H1 (cell line): ENCODE results near the gene SRRM2. TPM values are rescaled to one million over a fixed set of nuclear protein-coding genes. Genes with fewer than 3 reads are reported as not detected.

Experiments
- CTCF ChIA-PET: fragments of 300-600 bp; sonication (Branson Sonifier 250); formaldehyde crosslinking; loops from one replicate; lab custom pipeline; 2021; ENCODE audit not compliant: partially characterized antibody; lab: Charles Lee
- POLR2A ChIA-PET: fragments of 300-600 bp; sonication (Branson Sonifier 250); formaldehyde crosslinking; loops from one replicate; lab custom pipeline; 2021; ENCODE audit warnings: inconsistent platforms; ENCODE audit not compliant: partially characterized antibody; lab: Charles Lee
- DNase-seq, 2 experiments: peaks; one replicate each; pipeline versions ENCODE4 v3.0.0 to v3.0.0-alpha.2; 2010 to 2022; ENCODE audit warnings: low spot score in 2 of 2, low read depth in 1 of 2, mixed read lengths in 1 of 2
- FAIRE-seq: peaks from 2 replicates; lab custom pipeline; 2011; peaks lifted over from hg19 to GRCh38; lab: Jason Lieb, UNC
- H2AFZ ChIP-seq: 2 replicates; pipeline ENCODE4 v1.8.1; 2012; ENCODE audit warnings: low read length, inconsistent platforms
- H2AK5ac ChIP-seq: 2 replicates; pipeline ENCODE4 v1.6.1; 2013; ENCODE audit warnings: low read depth, low read length
- H2BK120ac ChIP-seq: replicated peaks from 2 replicates; pipeline ENCODE3; 2013; ENCODE audit warnings: low read depth, low read length, inconsistent platforms
- H2BK12ac ChIP-seq: 2 replicates; pipeline ENCODE4 v1.6.1; 2013; ENCODE audit warnings: low read depth, low read length
- H2BK15ac ChIP-seq: 2 replicates; pipeline ENCODE4 v1.6.1; 2013; ENCODE audit warnings: low read length
- H2BK20ac ChIP-seq: 2 replicates; pipeline ENCODE4 v1.6.1; 2013; ENCODE audit warnings: low read length
- H2BK5ac ChIP-seq: 2 replicates; pipeline ENCODE4 v1.6.1; 2013; ENCODE audit warnings: low read depth, low read length
- H3K14ac ChIP-seq: 2 replicates; pipeline ENCODE4 v1.6.1; 2013; ENCODE audit warnings: inconsistent platforms; ENCODE audit not compliant: insufficient read length
- H3K18ac ChIP-seq: 2 replicates; pipeline ENCODE4 v1.6.1; 2013; ENCODE audit warnings: low read length; ENCODE audit errors: extremely low read depth
- H3K23ac ChIP-seq: 2 replicates; pipeline ENCODE4 v1.6.1; 2013; ENCODE audit warnings: inconsistent platforms; ENCODE audit not compliant: insufficient read length
- H3K23me2 ChIP-seq: 2 replicates; pipeline ENCODE4 v1.6.1; 2013; ENCODE audit warnings: low read depth, low read length
- H3K27ac ChIP-seq: 2 replicates; pipeline ENCODE4 v1.6.1; 2011; ENCODE audit warnings: low read depth, low read length, inconsistent platforms
- H3K27me3 ChIP-seq, 4 experiments: replicated peaks in 1 of 4; 1 replicate in 1 of 4; 2 replicates in 3 of 4; pipeline versions ENCODE4 v1.6.1 to v1.8.1; 2011 to 2013; ENCODE audit warnings: low read length in 3 of 4, mild to moderate bottlenecking in 3 of 4, inconsistent platforms in 2 of 4, mixed read lengths in 2 of 4, moderate library complexity in 1 of 4; ENCODE audit not compliant: control insufficient read depth in 3 of 4, insufficient read depth in 3 of 4; ENCODE audit errors: extremely low read depth in 1 of 4
- H3K36me3 ChIP-seq, 4 experiments: 2 replicates each; pipeline versions ENCODE4 v1.6.1 to v1.8.1; 2011 to 2013; ENCODE audit warnings: mild to moderate bottlenecking in 4 of 4, low read length in 3 of 4, moderate library complexity in 2 of 4, control low read depth in 1 of 4, inconsistent platforms in 1 of 4; ENCODE audit not compliant: insufficient read depth in 4 of 4, control insufficient read depth in 2 of 4
- H3K4ac ChIP-seq: replicated peaks from 2 replicates; pipeline ENCODE3; 2013; ENCODE audit warnings: low read length, low read depth, mixed read lengths, inconsistent platforms; ENCODE audit not compliant: insufficient read length
- H3K4me1 ChIP-seq, 4 experiments: replicated peaks in 1 of 4; 1 replicate in 1 of 4; 2 replicates in 3 of 4; pipeline versions ENCODE4 v1.6.1 to v1.8.1; 2011 to 2013; ENCODE audit warnings: low read length in 3 of 4, inconsistent platforms in 2 of 4, mixed read lengths in 1 of 4; ENCODE audit not compliant: insufficient read depth in 4 of 4, control insufficient read depth in 3 of 4
- H3K4me2 ChIP-seq, 2 experiments: 2 replicates each; pipeline versions ENCODE4 v1.6.1 to v1.8.1; 2011 to 2013; ENCODE audit warnings: low read depth in 2 of 2, low read length in 2 of 2, control low read depth in 1 of 2, inconsistent platforms in 1 of 2, mild to moderate bottlenecking in 1 of 2; ENCODE audit not compliant: insufficient read depth in 1 of 2
- H3K4me3 ChIP-seq, 4 experiments: fragments of 200-600, 300-600 bp in 1 of 4; sonication (generic), shearing (Covaris generic), sonication (Bioruptor Twin) in 1 of 4; 2 replicates each; pipeline versions ENCODE4 v1.5.1 to v1.8.1; 2011 to 2016; ENCODE audit warnings: low read length in 4 of 4, low read depth in 3 of 4, control low read depth in 2 of 4, inconsistent platforms in 2 of 4, mild to moderate bottlenecking in 2 of 4, mixed read lengths in 1 of 4, moderate library complexity in 1 of 4; ENCODE audit not compliant: insufficient read depth in 2 of 4; ENCODE audit errors: extremely low read depth in 1 of 4
- H3K56ac ChIP-seq: replicated peaks from 2 replicates; pipeline ENCODE3; 2013; ENCODE audit warnings: low read depth, mild to moderate bottlenecking, mixed read lengths, low read length, inconsistent platforms; ENCODE audit not compliant: insufficient read length
- H3K79me1 ChIP-seq: 2 replicates; pipeline ENCODE4 v1.6.1; 2013; ENCODE audit warnings: low read depth, low read length, control low read depth
- H3K79me2 ChIP-seq, 2 experiments: 2 replicates each; pipeline versions ENCODE4 v1.6.1 to v1.8.1; 2012 to 2013; ENCODE audit warnings: low read length in 2 of 2, mild to moderate bottlenecking in 2 of 2, inconsistent platforms in 1 of 2; ENCODE audit not compliant: insufficient read depth in 2 of 2, control insufficient read depth in 1 of 2
- H3K9ac ChIP-seq, 4 experiments: replicated peaks in 1 of 4; 1 replicate in 1 of 4; 2 replicates in 3 of 4; pipeline versions ENCODE4 v1.6.1 to v1.8.1; 2011 to 2013; ENCODE audit warnings: low read depth in 3 of 4, low read length in 3 of 4, control low read depth in 2 of 4, mild to moderate bottlenecking in 2 of 4, moderate library complexity in 2 of 4, inconsistent platforms in 1 of 4; ENCODE audit errors: extremely low read depth in 1 of 4
- H3K9me3 ChIP-seq, 2 experiments: 2 replicates each; pipeline versions ENCODE4 v1.6.1 to v1.8.1; 2012 to 2013; ENCODE audit warnings: mild to moderate bottlenecking in 2 of 2, moderate library complexity in 2 of 2, control low read depth in 1 of 2, inconsistent platforms in 1 of 2, low read depth in 1 of 2, low read length in 1 of 2, mixed read lengths in 1 of 2; ENCODE audit not compliant: insufficient read depth in 2 of 2
- H4K20me1 ChIP-seq, 2 experiments: replicated peaks in 1 of 2; 2 replicates each; pipeline versions ENCODE3 to v1.8.1; 2011 to 2013; ENCODE audit warnings: inconsistent platforms in 2 of 2, low read length in 2 of 2, mild to moderate bottlenecking in 1 of 2; ENCODE audit not compliant: insufficient read depth in 2 of 2, control insufficient read depth in 1 of 2
- H4K5ac ChIP-seq: 2 replicates; pipeline ENCODE4 v1.6.1; 2013; ENCODE audit warnings: low read length, low read depth, mixed read lengths, inconsistent platforms; ENCODE audit not compliant: insufficient read length
- H4K8ac ChIP-seq: 2 replicates; pipeline ENCODE4 v1.8.0; 2013; ENCODE audit warnings: mild to moderate bottlenecking, moderate library complexity, low read length, inconsistent platforms; ENCODE audit not compliant: insufficient read depth; ENCODE audit errors: extremely low read depth
- H4K91ac ChIP-seq: replicated peaks from 2 replicates; pipeline ENCODE3; 2013; ENCODE audit warnings: low read length, mixed read lengths, inconsistent platforms; ENCODE audit not compliant: insufficient read length
- WGBS, 2 experiments: shearing (Covaris generic) in 1 of 2; methylation state at CpG; one replicate each; pipeline versions ENCODE4 v1.1.6 to v1.1.7; 2013 to 2015; ENCODE audit warnings: low lambda C conversion rate in 2 of 2, mixed read lengths in 2 of 2, inconsistent platforms in 1 of 2, low coverage in 1 of 2, missing lambda C conversion rate in 1 of 2; ENCODE audit not compliant: insufficient replicate concordance in 2 of 2, insufficient coverage in 1 of 2, insufficient read length in 1 of 2; ENCODE audit errors: extremely low coverage in 1 of 2, missing lambda C conversion rate in 1 of 2; 5-methylcytosine and 5-hydroxymethylcytosine counted together
- polyA plus RNA-seq, 7 experiments: library from polyadenylated mRNA; depleted of rRNA in 3 of 7; stranded (reverse) in 5 of 7; unstranded in 2 of 7; fragments of >200 nt in 5 of 7; fragments of 200-250 nt in 2 of 7; gene quantifications; 1 replicate in 5 of 7; 2 replicates in 1 of 7; 4 replicates in 1 of 7; pipeline versions ENCODE4 v1.2.1 to v1.2.3, GENCODE V29; 2011 to 2013; ENCODE audit warnings: missing spikeins in 2 of 7, mixed read lengths in 2 of 7
- total RNA-seq: library from RNA; stranded (reverse); fragmentation: NEBNext Ultra II Directional; extraction: Animal tissue kit (Norgen Biotek cat#: 25700); gene quantifications from 2 replicates; pipeline ENCODE4 v1.2.1, GENCODE V29; 2021
- TF ChIP-seq, protein P1 (sequence below), 3 experiments: IDR thresholded peaks; 1 replicate in 2 of 3; 2 replicates in 1 of 3; pipeline versions ENCODE4 v1.5.1 to v1.6.1; 2011; ENCODE audit warnings: low read length in 3 of 3, mild to moderate bottlenecking in 3 of 3, inconsistent platforms in 2 of 3, low read depth in 1 of 3, moderate library complexity in 1 of 3; ENCODE audit not compliant: insufficient read depth in 1 of 3; ENCODE audit errors: control extremely low read depth in 1 of 3

Gene SRRM2
- total and polyA plus RNA-seq, 2 of the 8 experiments (the other 6 are each of a cell fraction or from before 2014, with no cell fraction given), result 300 to 579 TPM

DNA sequence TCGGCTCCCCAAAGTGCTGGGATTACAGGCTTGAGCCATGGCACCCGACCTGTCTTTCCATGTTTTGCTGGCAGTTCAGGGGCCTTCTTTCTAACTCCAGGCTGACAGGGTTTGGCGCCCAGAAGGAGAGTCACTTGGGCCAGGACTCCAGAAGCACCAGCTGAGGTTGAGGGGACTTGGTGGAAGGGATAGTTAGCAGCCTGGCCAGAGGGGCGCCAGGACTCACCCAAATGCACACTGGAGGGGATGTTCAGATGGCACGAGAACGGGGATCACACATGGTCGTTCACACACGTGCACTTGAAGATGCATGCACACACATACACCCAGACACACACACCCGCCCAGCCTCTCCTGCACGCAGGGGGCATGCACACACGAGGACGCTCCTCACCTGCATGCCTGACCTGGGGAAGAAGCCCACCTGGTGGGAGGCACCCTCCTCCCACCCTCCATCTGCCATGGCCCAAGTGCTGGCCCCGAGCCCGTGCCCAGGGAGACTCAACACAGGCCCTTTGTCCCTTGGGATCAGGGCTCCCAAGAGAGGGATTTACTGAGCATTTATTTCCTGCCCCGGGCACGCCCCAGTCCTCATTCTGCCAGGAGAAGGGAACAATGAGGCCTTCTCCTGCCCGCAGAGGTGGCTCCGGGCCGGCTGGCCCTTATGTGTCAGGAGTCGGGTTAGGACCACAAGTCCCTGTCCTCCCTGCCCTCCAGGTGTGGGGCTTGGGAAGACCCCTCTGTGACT is 62.3 kb downstream of the SRRM2 start:
- no peak overlapping the region for H3K27ac ChIP-seq
- no peak overlapping the region for H3K56ac ChIP-seq
- CTCF ChIA-PET, result interaction anchor here (0.6 to 1.6 kb wide), 5 partner anchors 11 to 96 kb away, joined by 3 to 5 read pairs (median 3); no protein-coding TSS in a partner anchor

More for the DNA sequence above, 62.3 kb downstream of the SRRM2 start:
- no peak overlapping the region for H2BK20ac ChIP-seq
- H3K9ac ChIP-seq, result no peak overlapping the region
- no peaks in the 10 kb centered on the region for H3K79me1 ChIP-seq
- H3K4me1 ChIP-seq, result peaks cover 0 to 11% (median 1%) of the 10 kb centered on the region in 4 experiments; a peak in 2 of 7 replicates
- H3K18ac ChIP-seq, result no peak overlapping the region
- no peak overlapping the region for H3K14ac ChIP-seq
- no peaks in the 10 kb centered on the region for H3K36me3 ChIP-seq
- no peak overlapping the region for H2BK120ac ChIP-seq
- H4K8ac ChIP-seq, result no peak overlapping the region; the same call in 1 of the 2 replicates
- TF ChIP-seq, protein P1, sequence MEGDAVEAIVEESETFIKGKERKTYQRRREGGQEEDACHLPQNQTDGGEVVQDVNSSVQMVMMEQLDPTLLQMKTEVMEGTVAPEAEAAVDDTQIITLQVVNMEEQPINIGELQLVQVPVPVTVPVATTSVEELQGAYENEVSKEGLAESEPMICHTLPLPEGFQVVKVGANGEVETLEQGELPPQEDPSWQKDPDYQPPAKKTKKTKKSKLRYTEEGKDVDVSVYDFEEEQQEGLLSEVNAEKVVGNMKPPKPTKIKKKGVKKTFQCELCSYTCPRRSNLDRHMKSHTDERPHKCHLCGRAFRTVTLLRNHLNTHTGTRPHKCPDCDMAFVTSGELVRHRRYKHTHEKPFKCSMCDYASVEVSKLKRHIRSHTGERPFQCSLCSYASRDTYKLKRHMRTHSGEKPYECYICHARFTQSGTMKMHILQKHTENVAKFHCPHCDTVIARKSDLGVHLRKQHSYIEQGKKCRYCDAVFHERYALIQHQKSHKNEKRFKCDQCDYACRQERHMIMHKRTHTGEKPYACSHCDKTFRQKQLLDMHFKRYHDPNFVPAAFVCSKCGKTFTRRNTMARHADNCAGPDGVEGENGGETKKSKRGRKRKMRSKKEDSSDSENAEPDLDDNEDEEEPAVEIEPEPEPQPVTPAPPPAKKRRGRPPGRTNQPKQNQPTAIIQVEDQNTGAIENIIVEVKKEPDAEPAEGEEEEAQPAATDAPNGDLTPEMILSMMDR (IDR thresholded peaks at IDR 0.05; ENCODE audit: control extremely low read depth in 1 of 3, insufficient read depth in 1 of 3, low read depth in 1 of 3, low read length in 3 of 3), result no peak
- H2AK5ac ChIP-seq, result no peak overlapping the region
- H2BK5ac ChIP-seq, result no peak overlapping the region
- no peaks in the 10 kb centered on the region for H4K20me1 ChIP-seq
- H3K9me3 ChIP-seq, result no peaks in the 10 kb centered on the region
- H2BK15ac ChIP-seq, result no peak overlapping the region
- FAIRE-seq (no peak), DNase-seq (no peak)
- H2BK12ac ChIP-seq, result no peak overlapping the region; the same call in 1 of the 2 replicates
- no peaks in the 10 kb centered on the region for H3K23me2 ChIP-seq
- 0 out of 7 replicates have a peak, but pooled peaks cover 0 to 2% (median 0%) of the 10 kb centered on the region in 4 experiments for H3K27me3 ChIP-seq
- WGBS, 2 experiments, result 91% methylated on average over 19 of the region's 20 CpGs; no CpG with 5 or more reads in 1 of the 2 experiments
- H3K79me2 ChIP-seq, result no peaks in the 10 kb centered on the region
- H3K4me2 ChIP-seq, result no peak overlapping the region
- H4K5ac ChIP-seq, result no peak overlapping the region
- H3K4ac ChIP-seq, result no peak overlapping the region
- no peak overlapping the region for H3K4me3 ChIP-seq
- no peak overlapping the region for H2AFZ ChIP-seq
- POLR2A ChIA-PET, result no interaction called here
- H3K23ac ChIP-seq, result no peak overlapping the region
- no peak overlapping the region for H4K91ac ChIP-seq
